Activated CD8-positive, alpha-beta T cell treated with anti-CD3 and anti-CD28 coated beads for 36 hours (primary cell): ENCODE data around the gene CLCA2. TPM values are rescaled to one million over a fixed set of nuclear protein-coding genes. Genes with fewer than 3 reads are reported as not detected.
A peak's percentile ranks its signal among the peaks of the same experiment; 100 is the strongest.

Experiments used
- ATAC-seq: fragments of 200-7000 bp; cut with Tn5 transposase; one replicate; pipeline ENCODE4 v1.10.0; 2021; ENCODE audit warnings: mild to moderate bottlenecking, moderate library complexity
- CTCF ChIA-PET: fragments of 350-600 bp; sonication (Branson Sonifier 250); formaldehyde crosslinking; loops from one replicate; lab custom pipeline; 2021; ENCODE audit warnings: antibody characterized with exemption; lab: Charles Lee
- POLR2A ChIA-PET: fragments of 350-600 bp; sonication (Branson Sonifier 250); formaldehyde crosslinking; loops from one replicate; lab custom pipeline; 2021; ENCODE audit warnings: antibody characterized with exemption; lab: Charles Lee
- DNase-seq: peaks from one replicate; pipeline ENCODE4 v3.0.0-alpha.2; 2020
- H3K27ac Mint-ChIP-seq: one replicate; pipeline ENCODE4 v1.8.0; 2021; ENCODE audit warnings: mild to moderate bottlenecking, mixed read lengths
- H3K27me3 Mint-ChIP-seq: one replicate; pipeline ENCODE4 v1.8.0; 2021; ENCODE audit warnings: mixed read lengths
- H3K36me3 Mint-ChIP-seq: one replicate; pipeline ENCODE4 v1.8.0; 2021; ENCODE audit warnings: low read depth, mixed read lengths
- H3K4me1 Mint-ChIP-seq: one replicate; pipeline ENCODE4 v1.8.0; 2021; ENCODE audit warnings: low read depth, mixed read lengths
- H3K4me3 Mint-ChIP-seq: one replicate; pipeline ENCODE4 v1.8.0; 2021; ENCODE audit warnings: mild to moderate bottlenecking, moderate library complexity, mixed read lengths
- H3K9me3 Mint-ChIP-seq: one replicate; pipeline ENCODE4 v1.8.0; 2021; ENCODE audit warnings: mixed read lengths
- CTCF ChIP-seq: fragments of 200-600 bp; IDR thresholded peaks from one replicate; pipeline ENCODE4 v1.8.0; 2022; ENCODE audit warnings: antibody characterized with exemption, mild to moderate bottlenecking
- intact Hi-C: fragments of 100-400 bp; cut with micrococcal nuclease; formaldehyde crosslinking; loops from one replicate; pipeline ENCODE4 v1.10.0; 2022
- total RNA-seq, 2 experiments: library from RNA; stranded (reverse); gene quantifications; one replicate each; pipeline ENCODE4 v1.2.3, GENCODE V29; 2021

The CLCA2 gene
- not detected for total RNA-seq

GRCh38 chr1:86423873-86424272 is at the start of gene CLCA2:
TSS of gene CLCA2 (plus strand) at chr1:86424171. CDS start at chr1:86424248, 77 bp downstream.
- no peak for ATAC-seq
- TF ChIP-seq CTCF, result no peak
- ChIA-PET CTCF (interaction anchor here (0.7 to 12.8 kb wide), 5 partner anchors 12 to 77 kb away, joined by 3 to 79 read pairs (median 3); no protein-coding TSS in a partner anchor), POLR2A (interaction anchor here (0.8 kb wide), 1 partner anchor 20 kb away, joined by 4 read pairs; no protein-coding TSS in a partner anchor)
- intact Hi-C loops, result no loop called here
- H3K27ac Mint-ChIP-seq, result no peak within 1 kb of the TSS
- H3K4me3 Mint-ChIP-seq, result no peak within 1 kb of the TSS
- H3K9me3 Mint-ChIP-seq, result no peaks in the 10 kb centered on the region
- H3K27me3 Mint-ChIP-seq, result peaks cover 3% of the 10 kb centered on the region
- DNase-seq, result no peak
- peaks cover 4% of the 10 kb centered on the region for H3K4me1 Mint-ChIP-seq
- no peaks in the 10 kb centered on the region for H3K36me3 Mint-ChIP-seq

GRCh38 chr1:86375688-86376087 is 48.3 kb upstream of the CLCA2 start:
- no peak for TF ChIP-seq CTCF
- ChIA-PET CTCF (interaction anchor here (0.9 kb wide), 1 partner anchor 99 kb away, joined by 3 read pairs; no protein-coding TSS in a partner anchor), POLR2A (no interaction called here)
- Mint-ChIP-seq H3K9me3 (peaks cover 10% of the 10 kb centered on the region), H3K36me3 (peaks cover 34% of the 10 kb centered on the region), H3K4me1 (peaks cover 6% of the 10 kb centered on the region), H3K27me3 (no peaks in the 10 kb centered on the region), H3K4me3 (no peak overlapping the region), H3K27ac (no peak overlapping the region)
- DNase-seq, result no peak
- intact Hi-C loops, result no loop called here
- no peak for ATAC-seq

DNA sequence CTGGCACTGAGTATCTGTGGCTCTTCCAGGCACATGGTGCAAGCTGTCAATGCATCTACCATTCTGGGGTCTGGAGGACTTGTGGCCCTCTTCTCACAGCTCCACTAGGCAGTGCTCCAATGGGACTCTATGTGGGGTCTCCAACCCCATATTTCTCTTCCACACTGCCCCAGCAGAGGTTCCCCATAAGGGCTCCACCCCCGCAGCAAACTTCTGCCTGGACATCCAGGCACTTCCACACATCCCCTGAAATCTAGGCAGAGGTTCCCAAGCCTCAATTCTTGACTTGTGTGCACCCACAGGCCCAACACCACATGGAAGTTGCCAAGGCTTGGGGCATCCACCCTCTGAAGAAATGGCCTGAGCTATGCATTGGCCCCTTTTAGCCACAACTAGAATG is 46.6 kb upstream of the CLCA2 start:
- Mint-ChIP-seq H3K9me3 (peaks cover 10% of the 10 kb centered on the region), H3K4me3 (no peak overlapping the region), H3K4me1 (peaks cover 5% of the 10 kb centered on the region), H3K36me3 (peaks cover 33% of the 10 kb centered on the region), H3K27me3 (no peaks in the 10 kb centered on the region), H3K27ac (no peak overlapping the region)
- CTCF ChIA-PET, result no interaction called here
- ATAC-seq (no peak), DNase-seq (no peak)
- POLR2A ChIA-PET, result no interaction called here
- no peak for TF ChIP-seq CTCF
- intact Hi-C loops, result no loop called here

- Mint-ChIP-seq H3K27ac (no peak overlapping the region), H3K27me3 (no peaks in the 10 kb centered on the region), H3K4me3 (no peak overlapping the region), H3K4me1 (peaks cover 8% of the 10 kb centered on the region), H3K9me3 (peaks cover 10% of the 10 kb centered on the region), H3K36me3 (peaks cover 30% of the 10 kb centered on the region)
- ChIA-PET CTCF (interaction anchor here (1.4 to 2.7 kb wide), 6 partner anchors 13 to 325 kb away, joined by 3 to 47 read pairs (median 10); partner anchors contain the start of gene SH3GLB1), POLR2A (no interaction called here)
- no peak for TF ChIP-seq CTCF
- ATAC-seq (no peak), DNase-seq (no peak)
- intact Hi-C loops, result no loop called here
Observed at GRCh38 chr1:86378813-86379212, 45.2 kb upstream of the CLCA2 start.

- intact Hi-C loops, result loop anchor here (1.0 kb wide), 1 partner anchor 122 kb away; no protein-coding TSS in a partner anchor
- ChIA-PET CTCF (interaction anchor here (0.6 to 2.7 kb wide), 33 partner anchors 9 to 374 kb away, joined by 3 to 47 read pairs (median 4); partner anchors contain the start of genes ODF2L and SH3GLB1), POLR2A (no interaction called here)
- H3K4me1 Mint-ChIP-seq, result peaks cover 8% of the 10 kb centered on the region
- peaks cover 27% of the 10 kb centered on the region for H3K36me3 Mint-ChIP-seq
- no peaks in the 10 kb centered on the region for H3K27me3 Mint-ChIP-seq
- H3K9me3 Mint-ChIP-seq, result peaks cover 10% of the 10 kb centered on the region
- no peak overlapping the region for H3K27ac Mint-ChIP-seq
- ATAC-seq, result peak; percentile 68
- no peak overlapping the region for H3K4me3 Mint-ChIP-seq
- DNase-seq, result peak; percentile 10
- peak; percentile 81 for TF ChIP-seq CTCF
Observed at GRCh38 chr1:86380257-86380861, 43.6 kb upstream of the CLCA2 start.
